ENCODE measurements around the gene PVALEF. TPM values are rescaled to one million over a fixed set of nuclear protein-coding genes. Genes with fewer than 3 reads are reported as not detected.
"Not testable (repeated sequence)": the region's sequence is repeated elsewhere in the genome, so short reads cannot be mapped to it uniquely, and the experiment has no call there.

The PVALEF gene
- total RNA-seq, 1 donor from 2014 or later, result not detected

- DNase-seq (ENCODE audit: low read depth), result peak; percentile 58
Measured at GRCh38 chr17:81143717-81144422, 21.4 kb upstream of the PVALEF start.

- no peak for DNase-seq (ENCODE audit: low read depth)
Measured at GRCh38 chr17:81144423-81144781, 20.9 kb upstream of the PVALEF start.

DNA sequence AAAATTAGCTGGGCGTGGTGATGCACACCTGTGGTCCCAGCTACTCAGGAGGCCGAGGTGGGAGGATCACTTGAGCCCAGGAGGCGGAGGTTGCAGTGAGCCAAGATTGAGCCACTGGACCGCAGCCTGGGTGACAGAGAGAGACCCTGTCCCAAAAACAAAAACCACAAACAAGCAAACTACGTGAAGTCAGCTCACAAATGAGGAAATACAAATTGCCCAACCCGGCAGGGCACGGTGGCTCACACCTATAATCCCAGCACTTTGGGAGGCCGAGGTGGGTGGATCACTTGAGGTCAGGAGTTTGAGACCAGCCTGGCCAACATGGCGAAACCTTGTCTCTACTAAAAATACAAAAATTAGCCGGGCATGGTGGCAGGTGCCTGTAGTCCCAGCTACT is 19.1 kb upstream of the PVALEF start:
- DNase-seq (ENCODE audit: low read depth), result not testable (repeated sequence)

DNA sequence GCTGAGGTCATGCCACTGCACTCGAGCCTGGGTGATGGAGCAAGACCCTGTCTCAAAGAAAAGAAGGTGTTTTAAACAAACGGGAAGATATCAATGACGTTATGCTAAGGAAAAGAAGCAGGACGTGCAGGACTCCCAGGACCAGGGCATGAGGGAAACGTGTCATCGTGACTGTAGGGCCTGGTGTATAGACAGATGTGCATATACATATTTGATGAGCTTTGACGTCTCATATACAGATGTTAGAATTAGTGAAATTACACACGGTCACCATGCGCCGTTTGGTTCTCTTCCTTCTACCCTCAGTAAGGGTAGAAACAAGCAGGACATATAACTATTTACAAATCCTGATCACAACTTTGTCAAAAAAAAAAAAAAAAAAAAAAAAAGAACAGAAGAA is 17.6 kb upstream of the PVALEF start:
- no peak for DNase-seq (ENCODE audit: low read depth)

DNA sequence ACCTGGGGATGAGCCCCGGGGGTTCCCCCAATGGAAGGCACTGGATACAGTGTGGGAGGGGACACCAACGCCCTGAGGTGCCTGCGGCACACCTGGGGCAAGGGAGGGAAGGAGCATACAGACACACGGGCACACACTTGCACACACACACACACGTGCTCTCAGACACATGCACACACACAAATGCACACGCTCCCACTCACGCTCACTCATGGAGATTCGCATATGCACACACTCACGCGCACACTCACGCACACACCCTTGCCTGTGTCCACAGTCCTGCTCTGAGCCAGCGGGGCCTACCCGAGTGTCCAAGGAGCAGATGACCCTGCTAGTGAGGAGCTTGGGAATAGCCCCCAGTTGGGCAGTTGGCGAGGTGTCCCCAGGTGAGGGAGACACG is 16.7 kb upstream of the PVALEF start:
- no peak for DNase-seq (ENCODE audit: low read depth)

GRCh38 chr17:81148986-81149533 is 16.2 kb upstream of the PVALEF start:
- DNase-seq (ENCODE audit: low read depth), result no peak

DNA sequence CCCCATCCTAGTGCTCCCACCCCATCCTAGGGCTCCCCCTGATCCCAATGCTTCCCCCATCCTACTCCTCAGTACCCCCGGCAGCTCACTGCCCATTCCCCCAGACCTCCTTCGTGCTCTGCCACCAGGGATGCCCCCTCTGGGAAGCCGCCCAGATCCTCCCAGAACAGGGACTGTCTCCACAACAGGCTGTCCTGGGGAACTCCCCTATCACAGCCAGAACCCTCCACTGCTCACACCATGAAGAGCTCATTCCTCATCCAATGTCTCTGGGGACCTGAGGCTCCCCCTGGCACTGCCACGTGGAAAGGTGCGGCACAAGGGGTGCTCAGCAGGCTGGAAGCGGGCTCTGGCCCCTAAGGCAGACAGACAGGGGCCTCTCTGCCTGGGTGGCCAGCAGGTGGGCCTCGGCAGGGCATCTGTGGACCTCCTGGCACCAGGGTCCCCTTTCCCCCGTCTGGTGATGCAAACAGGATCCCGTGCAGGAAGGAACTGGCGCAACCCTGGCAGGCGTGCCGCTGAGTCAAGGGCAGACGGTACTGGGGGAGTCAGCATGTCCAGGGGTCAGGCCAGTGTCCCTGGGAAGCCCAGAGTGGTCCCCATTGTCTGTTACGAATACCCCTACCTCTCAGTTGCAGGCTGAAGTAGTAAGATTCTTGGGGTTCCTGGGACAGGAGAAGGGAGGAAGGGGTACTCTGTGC is 14.8 kb upstream of the PVALEF start:
- DNase-seq (ENCODE audit: low read depth), result no peak

DNA sequence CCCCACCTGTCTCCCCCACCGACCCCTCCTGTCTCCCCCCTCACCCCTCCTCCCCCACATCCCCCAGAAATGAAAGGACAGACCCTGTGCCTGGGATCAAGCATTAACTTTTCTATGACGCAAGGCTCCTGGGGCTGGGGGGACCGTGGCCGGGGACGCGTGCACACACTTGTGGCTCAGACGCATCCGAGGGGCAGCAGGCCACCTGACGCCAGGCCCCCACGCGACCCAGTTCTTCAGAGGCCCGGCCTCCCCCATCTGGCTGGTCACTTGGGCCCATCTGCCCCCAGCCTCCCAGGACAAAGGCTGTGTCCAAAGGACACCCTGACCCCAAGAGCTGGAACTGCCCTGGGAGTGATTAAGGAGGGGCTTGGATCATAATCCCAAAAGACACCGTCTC is 14.0 kb upstream of the PVALEF start:
- no peak for DNase-seq (ENCODE audit: low read depth)

DNA sequence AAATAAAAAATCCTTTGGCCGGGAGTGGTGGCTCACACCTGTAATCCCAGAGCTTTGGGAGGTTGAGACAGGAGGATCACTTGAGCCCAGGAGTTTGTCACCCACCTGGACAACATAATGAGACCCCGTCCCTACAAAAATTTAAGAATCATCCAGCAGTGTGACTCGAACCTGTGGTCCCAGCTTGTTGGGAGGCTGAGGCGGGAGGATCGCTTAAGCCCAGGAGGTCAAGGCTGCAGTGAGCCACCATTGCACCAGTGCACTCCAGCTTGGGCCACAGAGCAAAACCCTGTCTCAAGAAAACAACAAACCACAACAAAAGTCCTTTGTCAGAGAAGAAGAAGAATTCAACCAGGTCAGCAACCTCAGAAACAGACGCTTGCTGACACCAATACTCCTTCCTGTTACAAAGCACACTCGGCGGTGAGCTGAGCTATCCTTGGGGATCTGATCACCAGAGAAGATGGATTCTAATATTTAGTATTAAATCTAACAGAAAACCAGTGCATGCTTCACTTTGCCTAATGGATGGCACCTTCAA is 12.9 kb upstream of the PVALEF start:
- DNase-seq (ENCODE audit: low read depth), result no peak

GRCh38 chr17:81153340-81153803 is 11.9 kb upstream of the PVALEF start:
- DNase-seq (ENCODE audit: low read depth), result peak; percentile 70

GRCh38 chr17:81154016-81154415 is 11.3 kb upstream of the PVALEF start:
- DNase-seq (ENCODE audit: low read depth), result not testable (repeated sequence)

DNA sequence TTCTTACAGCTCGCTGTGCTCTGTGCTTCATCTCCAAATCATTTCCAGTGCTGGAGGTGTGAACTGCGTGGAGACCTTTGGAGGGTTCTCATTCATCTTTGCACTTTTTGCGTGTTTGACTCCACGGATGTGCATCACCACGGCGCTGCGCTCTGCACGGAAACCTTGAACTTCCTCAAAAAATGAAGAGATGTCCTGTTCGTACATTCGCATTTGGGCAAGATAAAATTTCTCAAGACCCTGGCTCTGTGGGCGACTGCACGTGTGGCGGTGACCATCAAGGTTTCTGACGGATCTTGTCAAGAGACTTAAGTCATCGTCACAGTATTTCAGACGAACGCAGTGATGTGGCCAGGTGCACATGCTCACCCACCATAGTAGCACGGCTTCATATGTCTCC is 10.3 kb upstream of the PVALEF start:
- DNase-seq (ENCODE audit: low read depth), result no peak

DNA sequence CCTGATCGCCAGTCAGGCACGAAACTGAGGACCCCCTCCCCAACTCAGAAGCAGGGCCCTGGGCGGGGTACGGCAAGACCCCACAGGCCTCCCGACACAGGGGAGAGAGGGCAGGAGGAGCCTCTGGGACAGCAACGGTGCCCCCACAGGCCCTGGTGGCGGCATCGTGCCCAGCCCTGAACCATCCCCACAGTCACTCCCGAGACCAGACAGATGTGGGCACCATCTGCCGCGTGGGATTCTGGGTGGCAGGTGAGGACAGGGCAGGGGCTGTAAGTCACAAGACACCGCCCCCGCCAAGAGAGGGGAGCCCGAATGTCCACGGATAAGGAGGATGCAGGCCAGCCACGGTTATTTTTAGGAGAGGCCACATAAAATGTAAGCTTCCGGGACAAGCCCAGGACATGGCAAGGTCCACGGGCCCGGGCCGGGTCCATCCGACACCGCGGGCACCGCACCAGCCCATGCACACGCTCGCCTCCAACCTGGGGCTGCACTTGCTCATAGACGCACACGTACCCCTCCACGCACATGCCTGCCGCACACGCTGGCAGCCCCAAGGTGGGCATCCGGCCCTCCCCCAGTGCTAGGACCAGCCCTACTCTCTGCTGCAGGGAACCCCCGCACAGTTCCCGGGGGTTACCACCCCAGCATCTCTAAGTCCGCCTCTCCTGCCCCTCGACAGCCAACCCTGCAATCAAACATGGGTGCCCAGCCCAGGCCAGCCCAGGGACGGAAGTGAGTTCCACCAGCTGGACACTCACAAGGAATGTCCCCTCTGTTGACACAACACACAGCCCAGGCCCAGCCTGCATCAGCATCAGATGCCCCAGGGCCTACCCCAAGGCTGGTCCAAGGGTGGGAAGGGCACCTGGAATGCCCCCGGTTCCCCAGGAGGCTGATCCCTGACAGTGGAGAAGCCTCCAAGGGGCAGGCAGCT is 8.2 kb upstream of the PVALEF start:
- no peak for DNase-seq (ENCODE audit: low read depth)

DNA sequence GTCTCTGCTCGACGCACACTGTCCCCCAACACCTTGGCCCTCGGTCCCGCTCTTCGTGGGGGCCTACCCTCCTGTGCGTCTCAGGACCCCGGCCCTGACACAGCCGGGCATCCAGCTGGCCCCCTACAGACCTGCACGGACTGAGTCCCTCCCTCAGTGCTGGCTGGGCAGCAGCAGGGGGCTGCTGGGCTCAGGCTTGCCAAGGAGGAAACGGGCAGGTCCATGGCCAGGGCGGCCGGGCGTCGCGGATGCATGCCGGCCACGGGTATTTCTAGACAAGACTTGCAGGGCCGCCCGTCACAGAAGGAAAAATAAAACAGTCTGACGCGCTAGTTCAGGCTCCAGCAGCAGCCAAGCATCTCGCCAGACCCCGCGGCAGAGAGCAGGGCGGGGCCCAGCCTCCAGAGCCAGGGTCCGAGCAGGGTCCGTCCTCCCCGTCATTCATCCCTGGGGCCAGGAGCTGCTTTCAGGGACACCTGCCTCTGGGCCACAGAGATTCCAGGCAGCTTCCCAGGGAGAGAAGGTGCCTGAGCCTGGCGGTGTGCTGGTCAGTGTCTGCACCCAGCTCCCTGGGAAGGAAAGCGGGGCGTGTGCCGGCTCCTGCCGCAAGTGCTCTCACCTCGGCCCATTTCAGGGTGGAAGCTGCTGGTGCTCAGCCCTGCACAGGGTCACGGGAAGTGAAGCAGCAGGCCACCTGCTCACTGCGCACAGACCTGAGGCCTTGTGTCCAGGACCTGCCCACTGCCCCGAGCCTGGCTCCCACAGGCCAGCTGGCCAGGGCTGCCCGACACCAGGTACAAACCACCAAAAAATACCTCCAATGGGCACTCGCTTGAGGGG is 7.2 kb upstream of the PVALEF start:
- no peak for DNase-seq (ENCODE audit: low read depth)

- DNase-seq (ENCODE audit: low read depth), result no peak
Measured at GRCh38 chr17:81158688-81159590, 6.4 kb upstream of the PVALEF start.

- DNase-seq (ENCODE audit: low read depth), result no peak
Measured at GRCh38 chr17:81159611-81160265, 5.6 kb upstream of the PVALEF start.

GRCh38 chr17:81160306-81160705 is 5.0 kb upstream of the PVALEF start:
- no peak for DNase-seq (ENCODE audit: low read depth)

DNA sequence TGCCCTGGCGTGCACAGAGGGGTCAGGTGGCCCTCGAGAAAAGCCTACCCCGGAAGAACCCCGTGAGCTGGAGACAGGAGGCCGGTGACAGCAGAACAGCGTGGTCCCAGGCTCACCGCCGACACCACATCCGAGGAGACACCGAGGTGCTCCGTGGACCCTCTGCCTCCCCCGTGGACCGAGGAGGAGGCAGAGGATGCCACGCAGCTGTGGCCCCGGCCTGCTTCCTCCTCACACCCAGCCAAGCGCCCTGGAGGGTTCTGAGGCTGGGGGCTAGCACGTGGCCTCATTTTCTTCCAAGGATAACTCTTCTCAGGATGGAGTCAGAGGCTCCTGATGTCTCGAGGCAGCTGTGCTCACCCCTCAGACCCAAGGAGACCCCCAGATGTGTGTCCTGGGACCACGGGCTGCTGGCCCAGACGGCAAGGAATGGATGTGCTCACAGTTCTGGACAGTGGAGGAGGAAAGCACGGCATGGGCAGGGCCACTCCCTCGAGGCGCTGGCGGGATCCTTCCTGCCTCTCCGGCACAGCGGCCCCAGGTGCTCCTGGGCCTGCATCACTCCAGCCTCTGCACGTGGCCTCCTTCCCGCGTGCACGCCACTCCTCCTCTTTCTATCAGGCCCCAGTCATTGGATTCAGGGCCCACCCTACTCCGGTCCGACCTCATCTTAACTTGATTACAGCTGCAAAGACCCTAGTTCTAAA is 4.4 kb upstream of the PVALEF start:
- DNase-seq (ENCODE audit: low read depth), result no peak
